PC-9 (cell line): Measurements from ENCODE around the gene HOXA9.

Source experiments
- CTCF ChIP-seq: fragments of 200-600 bp; sonication (generic); conservative IDR thresholded peaks from 2 replicates; pipeline ENCODE4 v1.6.1; 2017; ENCODE audit warnings: mixed run types, antibody characterized with exemption, mild to moderate bottlenecking, moderate library complexity
- EZH2 ChIP-seq: fragments of 200-600 bp; sonication (generic); IDR thresholded peaks from 2 replicates; pipeline ENCODE4 v1.8.0; 2017; ENCODE audit warnings: antibody characterized with exemption, low read depth

GRCh38 chr7:27116031-27116961 is 49.0 kb downstream of the HOXA9 start:
- TF ChIP-seq CTCF (no peak), EZH2 (no peak)
